HG03196 (cell line): ENCODE results near the gene ZNF423.

Experiments
- ATAC-seq: cut with Tn5 transposase; IDR thresholded peaks from one replicate; pipeline ENCODE4 v1.9.1; 2021; ENCODE audit not compliant: unreplicated experiment

ZNF423 gene

GRCh38 chr16:49467540-49468372 lies 388.2 kb downstream of the ZNF423 start:
- no peak for ATAC-seq

- ATAC-seq = no peak
Measured at GRCh38 chr16:49466881-49467280, 389.0 kb downstream of the ZNF423 start.

GRCh38 chr16:49466529-49466831 lies 389.4 kb downstream of the ZNF423 start:
- ATAC-seq = no peak

- no peak for ATAC-seq
Measured at GRCh38 chr16:49465661-49466528, 390.0 kb downstream of the ZNF423 start.

GRCh38 chr16:49464877-49465504 lies 390.9 kb downstream of the ZNF423 start:
- no peak for ATAC-seq

- ATAC-seq = no peak
Measured at GRCh38 chr16:49464093-49464492, 391.8 kb downstream of the ZNF423 start.

GRCh38 chr16:49463529-49463928 lies 392.4 kb downstream of the ZNF423 start:
- ATAC-seq = no peak

- ATAC-seq = no peak
Measured at GRCh38 chr16:49462989-49463371, 392.9 kb downstream of the ZNF423 start.

- no peak for ATAC-seq
Measured at GRCh38 chr16:49462362-49462988, 393.4 kb downstream of the ZNF423 start.

GRCh38 chr16:49461517-49461951 lies 394.4 kb downstream of the ZNF423 start:
- ATAC-seq = no peak

GRCh38 chr16:49460786-49461470 lies 395.0 kb downstream of the ZNF423 start:
- ATAC-seq = no peak

GRCh38 chr16:49459953-49460735 lies 395.8 kb downstream of the ZNF423 start:
- ATAC-seq = no peak

- ATAC-seq = no peak
Measured at GRCh38 chr16:49458656-49459445, 397.1 kb downstream of the ZNF423 start.

GRCh38 chr16:49458243-49458642 lies 397.7 kb downstream of the ZNF423 start:
- no peak for ATAC-seq

- ATAC-seq = no peak
Measured at GRCh38 chr16:49457196-49457595, 398.7 kb downstream of the ZNF423 start.

- ATAC-seq = no peak
Measured at GRCh38 chr16:49456763-49457162, 399.1 kb downstream of the ZNF423 start.

GRCh38 chr16:49455991-49456745 lies 399.7 kb downstream of the ZNF423 start:
- no peak for ATAC-seq
